Measurements from ENCODE around the gene DNAJB13. TPM values are rescaled to one million over a fixed set of nuclear protein-coding genes. Genes with fewer than 3 reads are reported as not detected.

Gene DNAJB13
- polyA plus RNA-seq, 1 of the 3 experiments (the other 2 are of a cell fraction) = 0.51 TPM

- Histone ChIP-seq H3K4me3 (ENCODE audit: low read depth in 2 of 2, low read length in 1 of 2) (no peak overlapping the region), H3K9me2 (no peaks in the 10 kb centered on the region), H3K36me3 (replicated peaks in 1 of 2; ENCODE audit: control insufficient read depth in 1 of 2, insufficient read depth in 2 of 2, low read length in 1 of 2) (peaks cover 10 to 51% of the 10 kb centered on the region in 2 experiments), H3K9ac (no peak overlapping the region), H4K20me1 (ENCODE audit: insufficient read depth) (no peaks in the 10 kb centered on the region), H3K4me2 (no peak overlapping the region), H3K79me2 (ENCODE audit: insufficient read depth) (no peaks in the 10 kb centered on the region), H3K27ac (ENCODE audit: low read depth in 2 of 2, low read length in 1 of 2) (no peak overlapping the region), H3K27me3 (ENCODE audit: insufficient read depth) (no peaks in the 10 kb centered on the region), H2AFZ (ENCODE audit: low read depth) (no peak overlapping the region), H3K4me1 (ENCODE audit: control insufficient read depth in 1 of 2, insufficient read depth in 2 of 2, low read depth in 1 of 2, low read length in 1 of 2) (no peaks in the 10 kb centered on the region), H3F3A (replicated peaks; ENCODE audit: insufficient read depth) (no peaks in the 10 kb centered on the region), H3K9me3 (no peaks in the 10 kb centered on the region)
- POLR2A ChIA-PET = no interaction called here
- DNase-seq = no peak
- 94% methylated on average over 4 of the region's 5 CpGs for WGBS (ENCODE audit: low lambda C conversion rate)
- CTCF ChIA-PET = no interaction called here
- TF ChIP-seq SIN3A (IDR thresholded peaks at IDR 0.05; ENCODE audit: borderline replicate concordance, low read depth, low read length) (no peak), MXI1 (IDR thresholded peaks at IDR 0.05; ENCODE audit: low read depth, low read length) (no peak), RAD21 (IDR thresholded peaks at IDR 0.05; ENCODE audit: low read length) (no peak)
These were observed 65.3 kb downstream of the DNAJB13 start for GRCh38 chr11:74015919-74016684.

GRCh38 chr11:74017631-74018030, 66.8 kb downstream of the DNAJB13 start:
- H3K9ac ChIP-seq = no peak overlapping the region
- TF ChIP-seq EP300 (IDR thresholded peaks at IDR 0.05; ENCODE audit: borderline replicate concordance in 1 of 2, low read depth in 1 of 2, low read length in 1 of 2) (no peak), ZBTB33 (IDR thresholded peaks at IDR 0.05; ENCODE audit: borderline replicate concordance, low read depth) (no peak), FOXM1 (IDR thresholded peaks at IDR 0.05; ENCODE audit: low read depth) (no peak), USF1 (IDR thresholded peaks at IDR 0.05; ENCODE audit: borderline replicate concordance, low read depth) (no peak), TEAD4 (IDR thresholded peaks at IDR 0.05; ENCODE audit: borderline replicate concordance, insufficient read depth) (no peak), REST (IDR thresholded peaks at IDR 0.05; ENCODE audit: low read depth, low read length) (no peak), SMC3 (IDR thresholded peaks at IDR 0.05; ENCODE audit: low read depth, low read length) (no peak), POLR2AphosphoS5 (IDR thresholded peaks at IDR 0.05; ENCODE audit: low read depth, low read length) (no peak), JUND (IDR thresholded peaks at IDR 0.05) (no peak), RCOR1 (IDR thresholded peaks at IDR 0.05; ENCODE audit: low read length) (no peak), CHD2 (IDR thresholded peaks at IDR 0.05; ENCODE audit: low read length, partially characterized antibody) (no peak), RFX5 (IDR thresholded peaks at IDR 0.05; ENCODE audit: low read length) (no peak)
- no peaks in the 10 kb centered on the region for H4K20me1 ChIP-seq (ENCODE audit: insufficient read depth)
- WGBS (ENCODE audit: low lambda C conversion rate) = 94% methylated on average over 2 of the region's 3 CpGs
- H3K79me2 ChIP-seq (ENCODE audit: insufficient read depth) = no peaks in the 10 kb centered on the region
- ChIA-PET POLR2A (no interaction called here), CTCF (no interaction called here)
- H3K4me2 ChIP-seq = no peak overlapping the region
- H3K9me2 ChIP-seq = no peaks in the 10 kb centered on the region
- no peak overlapping the region for H2AFZ ChIP-seq (ENCODE audit: low read depth)
- DNase-seq = no peak
- H3K36me3 ChIP-seq (replicated peaks in 1 of 2; ENCODE audit: control insufficient read depth in 1 of 2, insufficient read depth in 2 of 2, low read length in 1 of 2) = peaks cover 10 to 49% of the 10 kb centered on the region in 2 experiments
- no peaks in the 10 kb centered on the region for H3K27me3 ChIP-seq (ENCODE audit: insufficient read depth)
- H3K9me3 ChIP-seq = no peaks in the 10 kb centered on the region
- H3K27ac ChIP-seq (ENCODE audit: low read depth in 2 of 2, low read length in 1 of 2) = no peak overlapping the region
- H3K4me1 ChIP-seq (ENCODE audit: control insufficient read depth in 1 of 2, insufficient read depth in 2 of 2, low read depth in 1 of 2, low read length in 1 of 2) = no peaks in the 10 kb centered on the region
- H3K4me3 ChIP-seq (ENCODE audit: low read depth in 2 of 2, low read length in 1 of 2) = no peak overlapping the region
- H3F3A ChIP-seq (replicated peaks; ENCODE audit: insufficient read depth) = no peaks in the 10 kb centered on the region
